ELR (cell line): ENCODE data around the gene SPAST.
A peak's percentile ranks its signal among the peaks of the same experiment; 100 is the strongest.
"Not testable (repeated sequence)": the region's sequence is repeated elsewhere in the genome, so short reads cannot be mapped to it uniquely, and the experiment has no call there.

Experiments used
- DNase-seq: peaks from one replicate; pipeline ENCODE4 v3.0.0-alpha.2; 2015; ENCODE audit warnings: low read depth

SPAST gene

GRCh38 chr2:32128636-32129035 is 65.3 kb downstream of the SPAST start:
- no peak for DNase-seq

GRCh38 chr2:32129086-32129485 is 65.7 kb downstream of the SPAST start:
- DNase-seq: no peak

- DNase-seq: peak; percentile 90
Measured at GRCh38 chr2:32135409-32135808, 72.1 kb downstream of the SPAST start.

- DNase-seq: peak; percentile 5
Measured at GRCh38 chr2:32136097-32136496, 72.7 kb downstream of the SPAST start.

DNA sequence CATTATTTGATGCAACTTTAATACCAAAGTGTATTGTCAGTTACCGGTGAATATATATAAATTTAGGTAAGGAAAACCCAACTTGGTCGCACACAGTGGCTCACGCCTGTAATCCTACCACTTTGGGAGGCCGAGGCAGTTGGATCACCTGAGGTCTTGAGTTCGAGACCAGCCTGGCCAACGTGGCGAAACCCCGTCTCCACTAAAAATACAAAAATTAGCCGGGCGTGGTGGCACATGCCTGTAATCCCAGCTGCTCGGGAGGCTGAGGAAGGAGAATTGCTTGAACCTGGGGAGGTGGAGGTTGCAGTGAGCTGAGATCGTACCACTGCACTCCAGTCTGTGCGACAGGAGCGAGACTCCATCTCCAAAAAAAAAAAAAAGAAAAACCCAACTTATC is 88.2 kb downstream of the SPAST start:
- not testable (repeated sequence) for DNase-seq

- no peak for DNase-seq
Measured at GRCh38 chr2:32159678-32160077, 96.3 kb downstream of the SPAST start.

GRCh38 chr2:32161296-32161695 is 97.9 kb downstream of the SPAST start:
- no peak for DNase-seq

DNA sequence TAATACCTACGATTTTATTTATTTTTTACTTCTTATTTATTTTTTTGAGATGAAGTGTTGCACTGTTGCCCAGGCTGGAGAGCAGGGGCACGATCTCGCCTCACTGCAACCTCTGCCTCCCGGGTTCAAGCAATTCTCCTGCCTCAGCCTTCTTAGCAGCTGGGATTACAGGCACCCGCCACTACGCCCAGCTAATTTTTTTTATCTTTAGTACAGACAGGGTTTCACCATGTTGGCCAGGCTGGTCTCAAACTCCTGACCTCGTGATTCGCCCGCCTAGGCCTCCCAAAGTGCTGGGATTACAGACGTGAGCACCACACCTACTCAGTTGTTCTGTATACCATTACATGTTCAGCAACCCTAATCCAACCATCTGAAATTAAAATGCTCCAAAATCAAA is 100.9 kb downstream of the SPAST start:
- DNase-seq: not testable (repeated sequence)

DNA sequence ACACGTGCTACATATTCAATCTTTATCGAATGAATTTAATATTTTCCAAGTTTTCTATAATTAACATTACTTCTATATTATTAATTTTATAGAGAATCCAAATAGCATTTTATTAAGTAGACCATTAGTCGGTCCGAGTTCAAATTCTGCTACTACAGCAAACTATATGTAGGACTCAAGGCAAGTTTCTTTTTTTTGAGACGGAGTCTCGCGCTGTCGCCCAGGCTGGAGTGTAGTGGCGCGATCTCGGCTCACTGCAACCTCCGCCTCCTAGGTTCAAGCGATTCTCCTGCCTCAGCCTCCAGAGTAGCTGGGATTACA is 101.6 kb downstream of the SPAST start:
- peak; percentile 17 for DNase-seq

GRCh38 chr2:32166115-32166574 is 102.8 kb downstream of the SPAST start:
- DNase-seq: no peak

GRCh38 chr2:32168513-32168912 is 105.2 kb downstream of the SPAST start:
- DNase-seq: no peak

GRCh38 chr2:32172870-32173269 is 109.5 kb downstream of the SPAST start:
- no peak for DNase-seq

DNA sequence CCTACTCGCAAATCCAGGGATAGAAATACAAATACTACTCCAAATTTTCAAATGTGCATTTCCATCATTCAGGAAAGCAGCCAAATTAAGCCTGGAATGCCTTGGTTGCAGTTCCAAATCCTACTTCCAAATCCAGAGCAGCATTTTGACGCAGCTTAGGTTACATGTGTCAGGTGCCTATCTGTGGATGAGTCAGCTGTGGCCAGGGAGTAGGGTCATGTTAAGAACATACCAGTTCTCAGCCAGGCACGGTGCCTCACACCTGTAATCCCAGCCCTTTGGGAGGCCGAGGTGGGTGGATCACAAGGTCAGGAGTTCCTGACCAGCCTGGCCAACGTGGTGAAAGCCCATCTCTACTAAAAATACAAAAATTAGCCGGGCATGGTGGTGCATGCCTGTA is 119.3 kb downstream of the SPAST start:
- DNase-seq: no peak

- no peak for DNase-seq
Measured at GRCh38 chr2:32189011-32189410, 125.7 kb downstream of the SPAST start.

- DNase-seq: no peak
Measured at GRCh38 chr2:32192418-32192817, 129.1 kb downstream of the SPAST start.

- no peak for DNase-seq
Measured at GRCh38 chr2:32200814-32201213, 137.5 kb downstream of the SPAST start.

GRCh38 chr2:32203428-32203827 is 140.1 kb downstream of the SPAST start:
- not testable (repeated sequence) for DNase-seq
